Measurements from ENCODE around the gene TBXAS1. TPM values are rescaled to one million over a fixed set of nuclear protein-coding genes. Genes with fewer than 3 reads are reported as not detected.

TBXAS1 gene
- polyA plus RNA-seq, 1 donor from 2014 or later: 0.93 TPM

- Histone ChIP-seq H3K9me3 (ENCODE audit: low read length) (no peaks in the 10 kb centered on the region), H3K9ac (ENCODE audit: low read length) (no peak overlapping the region), H3K4me3 (ENCODE audit: low read length) (no peak overlapping the region), H3K27ac (ENCODE audit: low read length) (no peak overlapping the region), H4K20me1 (ENCODE audit: insufficient read depth) (no peaks in the 10 kb centered on the region), H3K79me2 (replicated peaks; ENCODE audit: insufficient read depth, low read length) (no peaks in the 10 kb centered on the region), H2AFZ (ENCODE audit: low read depth, low read length) (no peak overlapping the region), H3K9me2 (ENCODE audit: insufficient read depth, low read length) (no peaks in the 10 kb centered on the region), H3K36me3 (ENCODE audit: insufficient read depth, low read length) (no peaks in the 10 kb centered on the region), H3K27me3 (ENCODE audit: insufficient read depth, low read depth, low read length) (no peaks in the 10 kb centered on the region), H3F3A (ENCODE audit: insufficient read depth, low read length, poor library complexity, severe bottlenecking) (no peaks in the 10 kb centered on the region), H3K4me2 (ENCODE audit: low read length) (no peak overlapping the region)
- TF ChIP-seq POLR2AphosphoS5 (IDR thresholded peaks at IDR 0.05) (no peak), EP300 (conservative IDR thresholded peaks at IDR 0.05; ENCODE audit: poor library complexity, severe bottlenecking) (no peak), SMC3 (conservative IDR thresholded peaks at IDR 0.05; ENCODE audit: poor library complexity) (no peak), TAF1 (IDR thresholded peaks at IDR 0.05; ENCODE audit: low read depth) (no peak), EZH2 (IDR thresholded peaks at IDR 0.05; ENCODE audit: borderline replicate concordance, insufficient read depth, low read length, poor library complexity, severe bottlenecking) (no peak), RAD21 (conservative IDR thresholded peaks at IDR 0.05) (no peak), REST (IDR thresholded peaks at IDR 0.05; ENCODE audit: borderline replicate concordance) (no peak), MXI1 (conservative IDR thresholded peaks at IDR 0.05; ENCODE audit: poor library complexity, severe bottlenecking) (no peak)
- TF ChIP-seq, protein P1, sequence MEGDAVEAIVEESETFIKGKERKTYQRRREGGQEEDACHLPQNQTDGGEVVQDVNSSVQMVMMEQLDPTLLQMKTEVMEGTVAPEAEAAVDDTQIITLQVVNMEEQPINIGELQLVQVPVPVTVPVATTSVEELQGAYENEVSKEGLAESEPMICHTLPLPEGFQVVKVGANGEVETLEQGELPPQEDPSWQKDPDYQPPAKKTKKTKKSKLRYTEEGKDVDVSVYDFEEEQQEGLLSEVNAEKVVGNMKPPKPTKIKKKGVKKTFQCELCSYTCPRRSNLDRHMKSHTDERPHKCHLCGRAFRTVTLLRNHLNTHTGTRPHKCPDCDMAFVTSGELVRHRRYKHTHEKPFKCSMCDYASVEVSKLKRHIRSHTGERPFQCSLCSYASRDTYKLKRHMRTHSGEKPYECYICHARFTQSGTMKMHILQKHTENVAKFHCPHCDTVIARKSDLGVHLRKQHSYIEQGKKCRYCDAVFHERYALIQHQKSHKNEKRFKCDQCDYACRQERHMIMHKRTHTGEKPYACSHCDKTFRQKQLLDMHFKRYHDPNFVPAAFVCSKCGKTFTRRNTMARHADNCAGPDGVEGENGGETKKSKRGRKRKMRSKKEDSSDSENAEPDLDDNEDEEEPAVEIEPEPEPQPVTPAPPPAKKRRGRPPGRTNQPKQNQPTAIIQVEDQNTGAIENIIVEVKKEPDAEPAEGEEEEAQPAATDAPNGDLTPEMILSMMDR (IDR thresholded peaks at IDR 0.05; ENCODE audit: poor library complexity, severe bottlenecking): no peak
Measured at GRCh38 chr7:139990142-139990535, 161.1 kb downstream of the TBXAS1 start.

DNA sequence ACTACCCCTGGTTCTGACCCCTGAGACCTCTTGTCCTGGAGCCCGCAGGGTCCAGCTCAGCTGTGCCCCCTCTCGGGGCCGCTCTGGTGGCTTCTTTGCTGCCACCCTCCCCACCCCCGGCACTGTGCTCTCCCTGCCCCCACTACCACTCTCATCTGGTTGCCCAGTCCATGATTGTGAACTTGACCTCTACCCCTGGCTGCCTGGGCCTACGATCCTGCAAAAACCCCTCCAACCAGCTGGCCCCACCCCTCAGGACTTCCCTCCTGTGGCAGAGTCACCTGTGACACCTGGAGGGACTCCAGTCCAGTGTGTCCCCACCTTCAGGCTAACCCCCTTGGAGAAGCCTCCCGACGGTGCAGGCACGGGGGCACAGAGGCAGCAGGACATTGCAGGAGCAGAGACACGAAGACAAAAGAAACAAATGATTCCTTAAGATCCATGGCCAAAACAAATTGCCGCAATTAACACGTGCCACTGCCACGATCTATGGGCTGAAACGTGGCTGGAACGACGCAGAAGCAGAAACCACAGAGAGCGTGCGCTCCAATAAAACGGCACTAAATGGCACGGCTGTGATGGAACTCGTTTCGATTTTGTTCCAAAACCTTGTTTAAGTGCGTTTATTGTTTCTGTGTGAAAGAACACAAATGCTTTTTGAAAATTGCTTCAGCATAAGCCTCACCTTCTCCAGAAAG is 161.7 kb downstream of the TBXAS1 start:
- H3K9me3 ChIP-seq (ENCODE audit: low read length): no peaks in the 10 kb centered on the region
- H2AFZ ChIP-seq (ENCODE audit: low read depth, low read length): no peak overlapping the region
- no peaks in the 10 kb centered on the region for H3K79me2 ChIP-seq (replicated peaks; ENCODE audit: insufficient read depth, low read length)
- H3K36me3 ChIP-seq (ENCODE audit: insufficient read depth, low read length): no peaks in the 10 kb centered on the region
- no peaks in the 10 kb centered on the region for H4K20me1 ChIP-seq (ENCODE audit: insufficient read depth)
- no peaks in the 10 kb centered on the region for H3K27me3 ChIP-seq (ENCODE audit: insufficient read depth, low read depth, low read length)
- H3F3A ChIP-seq (ENCODE audit: insufficient read depth, low read length, poor library complexity, severe bottlenecking): no peaks in the 10 kb centered on the region
- no peak overlapping the region for H3K4me2 ChIP-seq (ENCODE audit: low read length)
- no peaks in the 10 kb centered on the region for H3K9me2 ChIP-seq (ENCODE audit: insufficient read depth, low read length)
- TF ChIP-seq TAF1 (IDR thresholded peaks at IDR 0.05; ENCODE audit: low read depth) (no peak), EP300 (conservative IDR thresholded peaks at IDR 0.05; ENCODE audit: poor library complexity, severe bottlenecking) (no peak), REST (IDR thresholded peaks at IDR 0.05; ENCODE audit: borderline replicate concordance) (no peak), SMC3 (conservative IDR thresholded peaks at IDR 0.05; ENCODE audit: poor library complexity) (no peak), MXI1 (conservative IDR thresholded peaks at IDR 0.05; ENCODE audit: poor library complexity, severe bottlenecking) (no peak), EZH2 (IDR thresholded peaks at IDR 0.05; ENCODE audit: borderline replicate concordance, insufficient read depth, low read length, poor library complexity, severe bottlenecking) (no peak), RAD21 (conservative IDR thresholded peaks at IDR 0.05) (no peak), POLR2AphosphoS5 (IDR thresholded peaks at IDR 0.05) (no peak)
- TF ChIP-seq, protein P1 (IDR thresholded peaks at IDR 0.05; ENCODE audit: poor library complexity, severe bottlenecking): no peak
- no peak overlapping the region for H3K9ac ChIP-seq (ENCODE audit: low read length)
- no peak overlapping the region for H3K4me3 ChIP-seq (ENCODE audit: low read length)
- no peak overlapping the region for H3K27ac ChIP-seq (ENCODE audit: low read length)

Data from neural cell (in vitro differentiated cells).